Nucleus accumbens (tissue), 56 donors: ENCODE results near the gene MNT.

Source experiments
- DNase-seq, 56 donors: peaks; one replicate each; lab custom pipeline; 2025; lab: John Stamatoyannopoulos, UW

MNT gene

GRCh38 chr17:2416010-2416734 lies 15.3 kb upstream of the MNT start:
- peak in 54 of 56 donors; percentile 6 to 96 (median 80) for DNase-seq

GRCh38 chr17:2415081-2415480 lies 14.2 kb upstream of the MNT start:
- no peak for DNase-seq

GRCh38 chr17:2414446-2415064 lies 13.7 kb upstream of the MNT start:
- no peak for DNase-seq

- DNase-seq = peak in 36 of 56 donors; percentile 18 to 74 (median 44)
Observed at GRCh38 chr17:2412561-2413021, 11.7 kb upstream of the MNT start.

- DNase-seq = no peak
Observed at GRCh38 chr17:2410951-2411350, 10.1 kb upstream of the MNT start.

GRCh38 chr17:2406903-2407790 lies 6.3 kb upstream of the MNT start:
- DNase-seq = no peak

GRCh38 chr17:2406271-2406902 lies 5.5 kb upstream of the MNT start:
- DNase-seq = no peak

- no peak for DNase-seq
Observed at GRCh38 chr17:2405247-2405926, 4.5 kb upstream of the MNT start.

- no peak for DNase-seq
Observed at GRCh38 chr17:2403044-2403443, 2.2 kb upstream of the MNT start.

GRCh38 chr17:2402544-2402943 lies 1.7 kb upstream of the MNT start:
- peak in 1 of 56 donors; percentile 36 for DNase-seq

GRCh38 chr17:2401426-2402221 lies 764 bp upstream of the MNT start:
- peak; percentile 56 to 100 (median 99) for DNase-seq

GRCh38 chr17:2400474-2400866 lies 390 bp downstream of the MNT start:
- DNase-seq = peak in 26 of 56 donors; percentile 17 to 69 (median 52)

GRCh38 chr17:2399572-2400473 lies 1.0 kb downstream of the MNT start:
- DNase-seq = peak; percentile 47 to 98 (median 92)

- DNase-seq = peak in 36 of 56 donors; percentile 23 to 73 (median 56)
Observed at GRCh38 chr17:2398655-2399571, 1.9 kb downstream of the MNT start.

- DNase-seq = no peak
Observed at GRCh38 chr17:2398182-2398581, 2.7 kb downstream of the MNT start.

GRCh38 chr17:2397247-2398171 lies 3.4 kb downstream of the MNT start:
- no peak for DNase-seq
